Measurements from ENCODE around the gene ZDHHC17. TPM values are rescaled to one million over a fixed set of nuclear protein-coding genes. Genes with fewer than 3 reads are reported as not detected.
"Not testable (repeated sequence)": the region's sequence is repeated elsewhere in the genome, so short reads cannot be mapped to it uniquely, and the experiment has no call there.

Gene ZDHHC17, protein sequence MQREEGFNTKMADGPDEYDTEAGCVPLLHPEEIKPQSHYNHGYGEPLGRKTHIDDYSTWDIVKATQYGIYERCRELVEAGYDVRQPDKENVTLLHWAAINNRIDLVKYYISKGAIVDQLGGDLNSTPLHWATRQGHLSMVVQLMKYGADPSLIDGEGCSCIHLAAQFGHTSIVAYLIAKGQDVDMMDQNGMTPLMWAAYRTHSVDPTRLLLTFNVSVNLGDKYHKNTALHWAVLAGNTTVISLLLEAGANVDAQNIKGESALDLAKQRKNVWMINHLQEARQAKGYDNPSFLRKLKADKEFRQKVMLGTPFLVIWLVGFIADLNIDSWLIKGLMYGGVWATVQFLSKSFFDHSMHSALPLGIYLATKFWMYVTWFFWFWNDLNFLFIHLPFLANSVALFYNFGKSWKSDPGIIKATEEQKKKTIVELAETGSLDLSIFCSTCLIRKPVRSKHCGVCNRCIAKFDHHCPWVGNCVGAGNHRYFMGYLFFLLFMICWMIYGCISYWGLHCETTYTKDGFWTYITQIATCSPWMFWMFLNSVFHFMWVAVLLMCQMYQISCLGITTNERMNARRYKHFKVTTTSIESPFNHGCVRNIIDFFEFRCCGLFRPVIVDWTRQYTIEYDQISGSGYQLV
- 34.1 and 37.1 TPM in 2 replicates for total RNA-seq

GRCh38 chr12:76763746-76764675, at the start of gene ZDHHC17:
Gene ZDHHC17 (plus strand): TSS chr12:76764115. CDS start chr12:76764237, 122 bp downstream.
- intact Hi-C loops (cut with micrococcal nuclease) = loop anchor here (1.0 to 5.0 kb wide), 12 partner anchors 27 to 1434 kb away; partner anchors contain the start of genes BBS10, CAPS2, GLIPR1L2 and KRR1

- intact Hi-C loops (cut with micrococcal nuclease) = no loop called here
These were observed 49.5 kb upstream of the ZDHHC17 start for GRCh38 chr12:76714415-76714814.

GRCh38 chr12:76714861-76715260, 49.1 kb upstream of the ZDHHC17 start:
- intact Hi-C loops (cut with micrococcal nuclease) = no loop called here

DNA sequence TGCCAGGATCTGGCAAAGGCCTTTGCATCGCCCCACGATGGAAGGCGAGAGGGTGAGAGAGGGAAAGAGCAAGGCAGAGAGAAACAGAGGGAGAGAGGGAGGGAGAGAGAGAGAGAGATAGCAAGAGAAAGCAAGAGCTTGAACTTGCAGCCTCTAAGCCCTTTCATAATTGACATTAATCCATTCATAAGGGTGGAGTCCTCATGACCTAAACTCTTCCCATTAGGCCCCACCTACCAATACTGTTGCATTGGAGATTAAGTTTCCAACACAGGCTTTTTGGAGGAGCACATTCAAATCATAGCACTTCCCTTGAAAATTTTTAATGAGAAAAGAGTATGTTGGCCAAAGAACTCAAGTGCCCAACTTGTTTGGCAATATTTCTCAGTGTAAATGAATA, 48.6 kb upstream of the ZDHHC17 start:
- intact Hi-C loops (cut with micrococcal nuclease) = no loop called here

DNA sequence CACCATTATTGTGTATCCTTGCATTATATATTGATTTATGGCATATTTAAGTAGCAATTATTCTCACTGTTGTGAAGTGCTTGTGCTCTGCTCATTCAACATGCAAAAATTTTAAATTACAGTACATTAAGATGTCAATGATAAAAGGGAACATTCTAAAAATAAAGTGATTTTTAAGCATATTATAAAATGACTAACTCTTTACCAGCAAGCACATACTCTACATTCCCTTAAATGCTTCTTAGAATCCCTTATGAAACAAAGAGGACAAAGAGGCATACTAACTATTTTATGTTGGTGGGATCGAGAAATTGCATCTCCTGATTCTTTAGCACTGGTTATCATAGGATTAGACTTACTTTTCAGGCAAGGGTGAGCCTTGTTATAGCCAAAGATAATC, 46.6 kb upstream of the ZDHHC17 start:
- intact Hi-C loops (cut with micrococcal nuclease) = no loop called here

- intact Hi-C loops (cut with micrococcal nuclease) = no loop called here
These were observed 44.5 kb upstream of the ZDHHC17 start for GRCh38 chr12:76719171-76720041.

GRCh38 chr12:76720068-76720467, 43.8 kb upstream of the ZDHHC17 start:
- intact Hi-C loops (cut with micrococcal nuclease) = no loop called here

GRCh38 chr12:76726626-76727025, 37.3 kb upstream of the ZDHHC17 start:
- intact Hi-C loops (cut with micrococcal nuclease) = no loop called here

DNA sequence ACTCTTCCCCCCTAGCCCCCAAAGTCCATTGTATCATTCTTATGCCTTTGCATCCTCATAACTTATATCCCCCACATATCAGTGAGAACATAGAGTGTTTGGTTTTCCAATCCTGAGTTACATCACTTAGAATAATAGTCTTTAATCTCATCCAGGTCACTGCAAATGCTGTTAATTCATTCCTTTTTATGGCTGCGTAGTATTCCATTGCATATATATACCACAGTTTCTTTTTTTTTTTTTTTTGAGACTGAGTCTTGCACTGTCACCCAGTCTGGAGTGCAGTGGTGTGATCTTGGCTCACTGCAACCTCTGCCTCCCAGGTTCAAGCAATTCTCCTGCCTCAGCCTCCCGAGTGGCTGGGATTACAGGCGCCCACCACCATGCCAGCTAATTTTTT, 31.7 kb upstream of the ZDHHC17 start:
- intact Hi-C loops (cut with micrococcal nuclease) = not testable (repeated sequence)

DNA sequence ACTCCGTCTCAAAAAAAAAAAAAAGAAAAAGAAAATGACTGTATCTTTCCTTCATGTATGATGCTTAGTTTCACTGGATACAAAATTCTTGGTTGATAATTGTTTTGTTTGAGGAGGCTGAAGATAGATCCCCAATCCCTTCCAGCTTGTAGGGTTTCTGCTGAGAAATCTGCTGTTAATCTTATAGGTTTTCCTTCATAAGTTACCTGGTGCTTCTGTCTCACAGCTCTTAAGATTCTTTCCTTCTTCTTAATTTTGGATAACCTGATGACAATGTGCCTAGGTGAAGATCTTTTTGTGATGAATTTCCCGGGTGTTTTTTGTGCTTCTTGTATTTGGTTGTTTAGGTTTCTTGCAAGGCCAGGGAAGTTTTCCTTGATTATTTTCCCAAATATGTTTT, 26.2 kb upstream of the ZDHHC17 start:
- intact Hi-C loops (cut with micrococcal nuclease) = not testable (repeated sequence)

DNA sequence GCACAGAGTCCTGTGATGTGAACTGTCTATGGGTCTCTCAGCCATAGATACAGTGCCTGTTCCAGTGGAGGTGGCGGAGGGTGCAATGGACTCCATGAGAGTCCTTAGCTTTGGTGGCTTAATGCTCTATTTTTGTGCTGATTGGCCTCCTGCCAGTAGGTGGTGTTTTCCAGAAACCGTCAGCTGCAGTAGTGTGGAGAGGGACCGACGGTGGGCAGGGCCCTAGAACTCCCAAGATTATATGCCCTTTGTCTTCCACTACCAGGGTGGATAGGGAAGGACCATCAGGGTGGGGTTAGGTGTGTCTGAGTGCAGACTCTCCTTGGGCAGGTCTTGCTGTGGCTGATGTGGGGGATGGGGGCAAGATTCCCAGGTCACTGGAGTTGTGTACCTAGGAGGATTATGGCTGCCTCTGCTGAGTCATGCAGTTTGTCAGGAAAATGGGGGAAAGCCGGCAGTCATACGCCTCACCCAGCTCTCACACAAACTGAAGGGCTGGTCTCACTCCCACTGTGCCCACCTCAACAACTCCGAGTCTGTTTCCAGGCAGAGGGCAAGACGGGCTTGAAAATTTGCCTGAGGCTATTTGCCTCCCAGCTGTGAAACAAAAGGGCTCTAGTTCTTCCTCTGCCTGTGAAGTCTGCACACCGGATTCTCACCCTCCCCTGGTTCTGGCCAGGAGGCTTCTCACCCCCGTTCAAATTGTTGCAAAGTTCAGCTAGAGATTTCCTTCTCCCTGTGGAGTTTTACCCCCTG, 24.9 kb upstream of the ZDHHC17 start:
- intact Hi-C loops (cut with micrococcal nuclease) = no loop called here

DNA sequence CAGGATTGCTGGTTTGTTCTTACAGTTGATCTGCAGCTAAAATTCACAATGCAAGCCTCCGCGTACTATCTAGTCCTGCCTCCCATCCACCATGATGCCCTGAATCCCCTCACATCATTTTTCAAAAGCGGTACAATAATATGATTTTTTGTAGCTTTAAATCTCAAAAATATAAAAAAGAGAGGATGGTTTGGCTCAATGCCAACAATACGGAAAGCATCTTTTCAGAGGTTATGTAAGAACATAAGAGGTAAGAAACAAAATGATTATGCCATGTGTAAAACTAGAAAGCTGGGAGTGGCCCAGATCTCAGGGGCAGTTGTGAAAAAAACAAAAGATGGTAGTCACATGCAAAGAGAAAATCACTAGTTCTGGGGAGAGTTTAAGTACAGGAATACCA, 24.0 kb upstream of the ZDHHC17 start:
- intact Hi-C loops (cut with micrococcal nuclease) = no loop called here

DNA sequence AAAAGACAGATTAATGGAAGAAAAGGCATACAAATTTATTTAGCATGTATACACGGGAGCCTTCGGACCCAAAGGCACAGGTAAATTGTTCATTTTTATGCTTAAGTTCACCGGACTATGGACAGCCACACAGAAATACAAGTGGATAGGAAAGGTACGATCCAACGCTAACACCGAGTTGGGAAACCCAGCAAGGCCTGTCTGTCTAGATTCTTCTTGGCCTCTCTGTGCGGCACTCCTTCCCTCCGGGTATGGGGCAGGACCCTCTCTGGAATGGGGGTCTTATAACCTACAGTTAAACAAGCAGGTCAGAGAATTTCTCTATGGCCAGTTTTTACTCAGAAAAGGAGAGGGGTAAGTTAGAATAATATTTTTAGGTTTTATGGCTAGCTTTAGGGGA, 23.4 kb upstream of the ZDHHC17 start:
- intact Hi-C loops (cut with micrococcal nuclease) = no loop called here

DNA sequence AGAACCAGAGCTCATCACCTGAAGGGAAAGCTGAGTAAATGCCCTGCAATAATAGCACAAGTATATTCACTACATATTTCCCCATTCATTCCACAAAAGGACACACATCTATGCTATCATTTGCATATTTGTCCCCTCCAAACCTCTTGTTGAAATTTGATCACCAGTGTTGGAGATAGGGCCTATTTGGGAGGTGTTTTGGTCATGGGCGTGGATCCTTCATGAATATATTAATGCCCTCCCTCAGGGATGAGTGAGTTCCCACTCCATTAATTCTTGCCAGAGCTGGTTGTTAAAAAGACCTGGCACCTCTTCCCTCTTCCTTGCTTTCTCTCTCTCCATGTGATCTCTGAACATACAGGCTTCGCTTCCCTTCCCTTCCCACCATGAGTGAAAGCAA, 18.6 kb upstream of the ZDHHC17 start:
- intact Hi-C loops (cut with micrococcal nuclease) = no loop called here

- intact Hi-C loops (cut with micrococcal nuclease) = no loop called here
These were observed 17.4 kb upstream of the ZDHHC17 start for GRCh38 chr12:76746516-76746915.

- intact Hi-C loops (cut with micrococcal nuclease) = no loop called here
These were observed 16.7 kb upstream of the ZDHHC17 start for GRCh38 chr12:76747245-76747644.

DNA sequence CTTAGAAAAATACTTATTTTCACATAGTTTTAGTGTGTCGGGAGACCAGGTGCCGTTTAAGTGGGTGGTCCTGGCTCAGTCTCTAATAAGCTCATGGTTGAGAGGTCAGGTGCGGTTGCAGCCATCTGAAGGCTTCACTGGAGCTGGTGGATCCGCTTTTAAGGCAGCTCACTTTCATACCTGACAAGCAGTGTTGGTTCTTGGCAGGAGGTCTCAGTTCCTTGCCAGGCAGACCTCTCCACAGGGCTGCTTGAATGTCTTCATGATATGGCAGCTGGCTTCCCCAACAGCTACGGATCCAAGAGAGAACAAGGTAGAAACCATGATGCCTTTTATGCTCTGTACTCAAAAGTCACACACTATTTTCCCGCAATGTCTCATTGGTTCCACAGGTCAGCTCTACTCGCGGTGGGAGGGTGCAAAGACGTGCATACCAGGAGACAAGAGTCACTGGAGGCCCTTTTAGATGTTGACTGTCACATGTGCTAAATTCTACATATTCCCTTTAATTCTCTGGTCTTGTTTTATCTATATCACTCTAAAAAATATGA, 8.0 kb upstream of the ZDHHC17 start:
- intact Hi-C loops (cut with micrococcal nuclease) = no loop called here

GRCh38 chr12:76757694-76758093, 6.2 kb upstream of the ZDHHC17 start:
- intact Hi-C loops (cut with micrococcal nuclease) = no loop called here

- intact Hi-C loops (cut with micrococcal nuclease) = loop anchor here (5.0 kb wide), 3 partner anchors 785 to 1370 kb away; partner anchors contain the start of gene GLIPR1L2
These were observed 1.3 kb upstream of the ZDHHC17 start for GRCh38 chr12:76762601-76762980.
